ENCODE measurements around the gene NEK4.
"Not testable (repeated sequence)": the region's sequence is repeated elsewhere in the genome, so short reads cannot be mapped to it uniquely, and the experiment has no call there.

The NEK4 gene

GRCh38 chr3:52779011-52779836, 8.5 kb upstream of the NEK4 start:
- FAIRE-seq (no peak), DNase-seq (ENCODE audit: low spot score) (no peak)

- FAIRE-seq, result no peak
Observed at GRCh38 chr3:52777959-52778805, 7.4 kb upstream of the NEK4 start.

GRCh38 chr3:52777127-52777958, 6.6 kb upstream of the NEK4 start, which contains the start of gene ITIH1:
TSS of gene ITIH1 (plus strand) at chr3:52777599. CDS start at chr3:52777616, 17 bp downstream.
- DNase-seq (ENCODE audit: low spot score) (no peak), FAIRE-seq (no peak)

More at GRCh38 chr3:52777959-52778805, 7.4 kb upstream of the NEK4 start:
- DNase-seq (ENCODE audit: low spot score), result no peak

- not testable (repeated sequence) for FAIRE-seq; DNase-seq (ENCODE audit: low spot score)
Observed at GRCh38 chr3:52776486-52776885, 5.7 kb upstream of the NEK4 start.

GRCh38 chr3:52775877-52776276, 5.1 kb upstream of the NEK4 start:
- DNase-seq (ENCODE audit: low spot score), result no peak
- FAIRE-seq, result no peak

GRCh38 chr3:52774901-52775864, 4.4 kb upstream of the NEK4 start:
- no peak for FAIRE-seq
- DNase-seq (ENCODE audit: low spot score), result no peak

- no peak for FAIRE-seq
- DNase-seq (ENCODE audit: low spot score), result no peak
Observed at GRCh38 chr3:52774066-52774713, 3.5 kb upstream of the NEK4 start.

GRCh38 chr3:52773361-52774065, 2.8 kb upstream of the NEK4 start:
- no peak for DNase-seq (ENCODE audit: low spot score)
- no peak for FAIRE-seq

- FAIRE-seq (no peak), DNase-seq (ENCODE audit: low spot score) (no peak)
Observed at GRCh38 chr3:52771702-52772101, 962 bp upstream of the NEK4 start.

GRCh38 chr3:52771334-52771681, 568 bp upstream of the NEK4 start:
- DNase-seq (ENCODE audit: low spot score), result no peak
- FAIRE-seq, result no peak

- no peak for FAIRE-seq
- DNase-seq (ENCODE audit: low spot score), result no peak
Observed at GRCh38 chr3:52769786-52770455, 819 bp downstream of the NEK4 start.

- no peak for DNase-seq (ENCODE audit: low spot score)
- FAIRE-seq, result no peak
Observed at GRCh38 chr3:52763466-52763865, 7.3 kb downstream of the NEK4 start.

GRCh38 chr3:52756141-52756540, 14.6 kb downstream of the NEK4 start:
- DNase-seq (ENCODE audit: low spot score) (no peak), FAIRE-seq (no peak)

GRCh38 chr3:52754373-52754772, 16.4 kb downstream of the NEK4 start:
- no peak for DNase-seq (ENCODE audit: low spot score)

GRCh38 chr3:52752045-52752660, 18.6 kb downstream of the NEK4 start:
- no peak for FAIRE-seq
- DNase-seq (ENCODE audit: low spot score), result no peak

More at GRCh38 chr3:52754373-52754772, 16.4 kb downstream of the NEK4 start:
- FAIRE-seq, result no peak

GRCh38 chr3:52743721-52744120, 27.0 kb downstream of the NEK4 start:
- DNase-seq (ENCODE audit: low spot score), result no peak
- FAIRE-seq, result no peak

- DNase-seq (ENCODE audit: low spot score), result no peak
- no peak for FAIRE-seq
Observed at GRCh38 chr3:52743152-52743551, 27.6 kb downstream of the NEK4 start.

- FAIRE-seq (peak; percentile 45), DNase-seq (ENCODE audit: low spot score) (peak; percentile 25)
Observed at GRCh38 chr3:52742418-52743041, 28.2 kb downstream of the NEK4 start.

All from RCC 7860 (cell line).